BLaER1 (cell line): ENCODE results near the gene UPB1.

Experiments
- H3K27ac ChIP-seq: shearing (Covaris generic); formaldehyde crosslinking; 2 replicates; pipeline ENCODE4 v1.8.1; 2022
- H3K27me3 ChIP-seq: shearing (Covaris generic); formaldehyde crosslinking; 2 replicates; pipeline ENCODE4 v1.8.1; 2022
- H3K36me3 ChIP-seq: shearing (Covaris generic); formaldehyde crosslinking; 2 replicates; pipeline ENCODE4 v1.8.1; 2022
- H3K4me1 ChIP-seq: shearing (Covaris generic); formaldehyde crosslinking; 2 replicates; pipeline ENCODE4 v1.8.1; 2022
- H3K4me2 ChIP-seq: shearing (Covaris generic); formaldehyde crosslinking; 2 replicates; pipeline ENCODE4 v1.8.1; 2022
- H3K4me3 ChIP-seq: shearing (Covaris generic); formaldehyde crosslinking; 2 replicates; pipeline ENCODE4 v1.8.1; 2022
- H3K9ac ChIP-seq: shearing (Covaris generic); formaldehyde crosslinking; 2 replicates; pipeline ENCODE4 v1.8.1; 2022
- H3K9me3 ChIP-seq: shearing (Covaris generic); formaldehyde crosslinking; 2 replicates; pipeline ENCODE4 v1.8.1; 2022
- H4K20me1 ChIP-seq: shearing (Covaris generic); formaldehyde crosslinking; 2 replicates; pipeline ENCODE4 v1.8.1; 2022
- Cebpa-rat ChIP-seq: shearing (Covaris generic); IDR thresholded peaks from 2 replicates; pipeline ENCODE4 v1.8.1; 2022

The UPB1 gene

DNA sequence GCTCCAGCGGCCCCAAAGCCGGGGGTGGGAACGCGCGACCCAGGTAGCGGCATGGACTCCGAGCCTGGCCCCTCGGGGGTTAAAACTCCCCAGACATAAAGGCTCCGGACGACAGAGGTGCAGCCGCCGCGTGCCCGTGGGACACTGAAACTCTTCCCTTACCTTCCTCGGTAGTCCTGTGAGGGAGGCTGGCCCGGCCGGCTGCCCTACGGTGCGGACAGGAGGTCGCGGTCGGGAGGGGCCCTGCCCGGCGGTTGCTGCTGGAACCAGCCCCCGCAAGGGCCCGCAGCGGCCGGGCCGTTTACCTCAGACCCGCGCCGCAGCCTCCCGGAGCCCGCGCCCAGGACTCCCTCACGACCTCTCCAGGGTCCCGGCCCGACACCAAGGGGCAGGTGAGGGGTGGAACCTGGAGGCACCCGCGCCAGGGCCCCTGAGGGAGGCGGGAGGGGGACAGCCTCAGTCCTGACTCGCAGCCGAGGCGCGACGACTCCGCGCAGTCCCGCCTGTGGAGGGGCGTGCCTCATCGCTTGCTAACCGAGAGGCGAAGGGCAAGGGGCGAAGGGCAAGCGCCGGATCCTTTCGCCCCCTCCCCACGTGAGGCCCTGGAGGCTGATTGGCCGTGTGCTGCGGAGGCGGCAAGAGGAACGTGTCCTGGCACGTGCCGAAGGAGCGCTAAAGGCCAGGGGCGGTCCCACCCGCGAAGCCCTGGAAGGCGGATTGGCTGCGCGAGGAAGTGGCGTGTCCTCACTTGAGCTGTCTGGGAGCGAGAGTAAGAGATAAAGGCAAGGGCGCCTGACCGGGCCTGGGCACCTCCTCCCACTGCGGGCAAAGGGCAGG, at the start of gene UPB1:
Gene UPB1 (plus strand): TSS at position 805 of the 837 bp plus-strand sequence. CDS start 72 bp downstream, outside the sequence.
- no peak within 1 kb of the TSS for H3K4me3 ChIP-seq
- no peak within 1 kb of the TSS for H3K9ac ChIP-seq
- no peak within 1 kb of the TSS for H3K27ac ChIP-seq
- H4K20me1 ChIP-seq, result no peaks in the 10 kb centered on the region
- H3K9me3 ChIP-seq, result peaks cover 10% of the 10 kb centered on the region; the same call in 1 of the 2 replicates
- TF ChIP-seq Cebpa-rat, result no peak
- no peaks in the 10 kb centered on the region for H3K36me3 ChIP-seq
- no peak within 1 kb of the TSS for H3K4me2 ChIP-seq
- H3K27me3 ChIP-seq, result no peaks in the 10 kb centered on the region
- peaks cover 16% of the 10 kb centered on the region for H3K4me1 ChIP-seq

DNA sequence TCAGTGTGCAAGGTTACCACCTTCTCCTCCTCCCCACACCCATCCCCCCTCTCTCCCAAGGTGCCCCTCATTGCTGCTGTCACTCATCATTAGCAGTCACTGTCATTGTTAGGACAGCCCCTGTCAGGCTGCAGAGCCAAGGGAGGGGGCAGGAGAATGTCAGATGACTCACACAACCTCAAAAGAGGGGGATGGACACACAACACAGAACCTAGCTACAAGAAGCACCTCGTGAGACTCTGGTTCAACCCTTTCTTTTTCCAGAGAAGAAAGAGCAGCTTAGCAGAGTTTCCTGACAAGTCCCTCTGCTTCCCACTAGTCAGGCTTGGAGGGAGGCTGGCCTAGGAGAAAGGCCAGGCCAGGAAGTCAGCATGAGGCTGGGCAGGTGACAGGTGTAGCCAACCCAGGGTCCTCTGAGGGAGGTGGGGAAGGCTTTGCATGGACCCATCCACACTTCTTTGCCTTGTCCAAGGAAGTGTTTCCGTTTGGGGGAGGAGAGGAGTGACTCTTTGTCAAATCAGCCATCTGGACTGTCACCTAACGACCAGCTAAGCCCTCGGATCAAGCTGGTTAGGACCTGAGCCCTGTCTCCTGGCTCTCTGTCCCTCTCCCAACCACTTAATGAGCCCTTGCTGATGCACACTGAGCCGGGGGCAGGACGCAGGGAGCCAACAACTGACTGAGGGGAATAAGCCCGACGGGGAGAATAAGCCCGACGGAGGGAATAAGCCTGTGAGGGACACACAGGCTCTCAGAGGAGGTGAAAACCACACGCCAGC, 49.5 kb upstream of the UPB1 start:
- Histone ChIP-seq H3K36me3 (no peaks in the 10 kb centered on the region), H3K27ac (peak overlapping the region; percentile 7), H3K27me3 (no peaks in the 10 kb centered on the region), H3K4me2 (peak overlapping the region; percentile 68), H3K4me3 (no peak overlapping the region), H3K9me3 (no peaks in the 10 kb centered on the region), H3K9ac (no peak overlapping the region), H3K4me1 (peaks cover 68% of the 10 kb centered on the region), H4K20me1 (no peaks in the 10 kb centered on the region)
- no peak for TF ChIP-seq Cebpa-rat

DNA sequence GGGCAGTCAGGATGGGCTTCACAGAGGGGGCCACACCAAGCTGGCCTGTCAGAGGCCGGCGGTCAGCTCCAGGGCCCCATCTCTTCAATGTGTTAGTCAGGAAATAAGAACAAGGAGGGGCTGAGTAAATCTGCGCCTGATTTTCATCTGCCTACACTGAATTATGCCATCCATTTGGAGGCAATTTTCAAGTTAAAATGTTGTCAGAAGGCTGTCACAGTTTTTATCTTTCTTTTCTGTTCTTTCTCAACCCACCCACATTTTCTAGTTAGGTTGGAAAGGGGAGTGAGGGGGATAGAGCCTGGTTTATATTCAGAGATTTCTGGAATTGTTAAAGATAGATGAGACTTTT, 48.9 kb upstream of the UPB1 start:
- H3K4me2 ChIP-seq, result no peak overlapping the region

DNA sequence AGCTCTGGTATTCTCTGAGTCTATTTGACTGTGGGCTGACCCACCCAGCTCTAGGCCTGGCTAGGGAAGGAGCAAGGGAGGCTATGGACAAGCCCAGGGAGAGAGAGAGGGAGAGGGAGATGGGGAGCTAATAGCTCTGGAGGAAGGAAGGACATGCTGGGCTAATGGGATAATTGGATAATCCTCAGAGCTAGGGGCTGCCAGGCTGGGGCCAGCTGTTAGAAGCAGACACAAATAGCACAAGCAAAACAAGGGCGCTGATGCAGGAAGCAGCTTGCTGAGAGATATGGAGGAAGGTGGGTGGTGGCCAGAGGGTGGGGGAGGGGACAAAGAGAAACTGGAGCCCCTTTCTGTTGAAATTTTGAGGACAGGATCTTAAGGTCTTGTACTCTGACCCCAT, 44.5 kb upstream of the UPB1 start:
- no peak overlapping the region for H3K4me3 ChIP-seq
- peaks cover 25% of the 10 kb centered on the region for H3K4me1 ChIP-seq
- H3K36me3 ChIP-seq, result no peaks in the 10 kb centered on the region
- H3K27me3 ChIP-seq, result no peaks in the 10 kb centered on the region
- H3K9ac ChIP-seq, result no peak overlapping the region
- no peak for TF ChIP-seq Cebpa-rat
- no peaks in the 10 kb centered on the region for H4K20me1 ChIP-seq
- peak overlapping the region; percentile 67 for H3K4me2 ChIP-seq
- 0 out of 2 replicates have a peak, but pooled peaks cover 4% of the 10 kb centered on the region for H3K9me3 ChIP-seq
- peak overlapping the region; percentile 76 for H3K27ac ChIP-seq

More for the DNA sequence above, 48.9 kb upstream of the UPB1 start:
- no peaks in the 10 kb centered on the region for H3K36me3 ChIP-seq
- no peaks in the 10 kb centered on the region for H4K20me1 ChIP-seq
- TF ChIP-seq Cebpa-rat, result no peak
- H3K9me3 ChIP-seq, result no peaks in the 10 kb centered on the region
- no peak overlapping the region for H3K4me3 ChIP-seq
- no peak overlapping the region for H3K9ac ChIP-seq
- H3K4me1 ChIP-seq, result peaks cover 68% of the 10 kb centered on the region
- H3K27ac ChIP-seq, result no peak overlapping the region
- H3K27me3 ChIP-seq, result no peaks in the 10 kb centered on the region

DNA sequence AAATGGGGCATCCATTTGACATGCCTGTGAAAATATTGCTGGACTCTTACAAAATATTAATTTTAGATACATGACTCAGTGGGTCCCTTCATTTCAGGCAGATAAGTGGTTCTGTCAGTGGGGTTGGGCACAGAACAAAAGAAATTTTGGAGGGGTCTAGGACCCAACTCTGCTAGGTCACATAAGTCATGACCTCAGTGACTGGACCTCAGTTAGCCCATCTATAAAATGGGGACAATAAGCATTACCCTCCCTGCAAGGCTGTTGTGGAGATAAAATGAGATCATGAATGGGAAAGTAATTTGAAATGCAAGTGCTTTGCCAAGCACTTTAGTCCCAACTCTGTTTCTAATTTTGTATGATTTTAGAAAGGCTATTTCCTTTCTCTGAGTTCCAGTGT, 44.0 kb upstream of the UPB1 start:
- peaks cover 22% of the 10 kb centered on the region for H3K4me1 ChIP-seq
- H3K27me3 ChIP-seq, result no peaks in the 10 kb centered on the region
- H3K9ac ChIP-seq, result no peak overlapping the region
- H3K27ac ChIP-seq, result peak overlapping the region; percentile 76; the same call in 1 of the 2 replicates
- H3K36me3 ChIP-seq, result no peaks in the 10 kb centered on the region
- H3K4me3 ChIP-seq, result no peak overlapping the region
- no peaks in the 10 kb centered on the region for H4K20me1 ChIP-seq
- H3K9me3 ChIP-seq, result 0 out of 2 replicates have a peak, but pooled peaks cover 4% of the 10 kb centered on the region
- no peak for TF ChIP-seq Cebpa-rat
- H3K4me2 ChIP-seq, result peak overlapping the region; percentile 67

DNA sequence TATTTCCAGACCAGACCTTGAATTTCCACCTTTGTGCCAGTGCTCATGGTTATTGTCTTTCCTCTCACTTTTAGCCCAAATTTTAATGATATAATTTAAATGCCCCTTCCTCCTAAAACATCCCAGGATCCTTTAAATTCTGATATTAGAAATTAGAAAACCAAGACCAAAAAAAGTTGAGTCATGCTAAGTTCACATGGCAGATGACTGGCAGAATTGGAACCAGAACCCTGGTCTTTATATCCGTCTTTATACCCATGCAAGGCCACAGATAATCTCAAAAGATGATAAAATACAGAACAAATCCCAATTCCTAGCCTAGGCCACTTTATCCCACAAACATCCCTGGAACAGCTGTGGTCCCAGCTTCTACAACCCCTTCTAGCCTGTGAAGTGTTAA, 41.3 kb upstream of the UPB1 start:
- Histone ChIP-seq H3K4me2 (no peak overlapping the region), H3K4me3 (no peak overlapping the region), H3K27me3 (no peaks in the 10 kb centered on the region), H3K9ac (no peak overlapping the region), H3K36me3 (no peaks in the 10 kb centered on the region), H3K27ac (no peak overlapping the region), H3K9me3 (0 out of 2 replicates have a peak, but pooled peaks cover 4% of the 10 kb centered on the region), H4K20me1 (no peaks in the 10 kb centered on the region), H3K4me1 (peaks cover 22% of the 10 kb centered on the region)
- TF ChIP-seq Cebpa-rat, result no peak

DNA sequence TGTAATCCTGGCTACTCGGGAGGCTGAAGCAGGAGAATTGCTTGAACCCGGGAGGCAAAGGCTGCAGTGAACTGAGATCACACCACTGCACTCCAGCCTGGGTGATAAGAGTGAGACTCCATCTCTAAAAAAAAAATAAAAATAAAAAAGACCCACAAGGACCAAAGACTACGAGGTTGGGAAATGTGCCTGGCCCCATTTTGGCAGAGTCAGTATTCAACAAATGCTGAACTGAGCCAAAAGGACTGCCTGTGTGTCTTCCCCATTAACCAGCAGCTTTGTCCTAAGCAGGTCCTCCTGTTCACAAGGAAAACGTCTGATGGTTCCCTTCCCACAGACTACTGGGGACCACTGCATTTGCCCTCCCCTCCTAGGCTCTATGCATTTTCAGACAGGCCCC, 40.1 kb upstream of the UPB1 start:
- Histone ChIP-seq H3K36me3 (no peaks in the 10 kb centered on the region), H3K4me1 (peaks cover 13% of the 10 kb centered on the region), H3K27me3 (no peaks in the 10 kb centered on the region), H3K9ac (no peak overlapping the region), H3K4me2 (no peak overlapping the region), H4K20me1 (no peaks in the 10 kb centered on the region), H3K27ac (no peak overlapping the region), H3K4me3 (no peak overlapping the region), H3K9me3 (0 out of 2 replicates have a peak, but pooled peaks cover 4% of the 10 kb centered on the region)
- TF ChIP-seq Cebpa-rat, result no peak

DNA sequence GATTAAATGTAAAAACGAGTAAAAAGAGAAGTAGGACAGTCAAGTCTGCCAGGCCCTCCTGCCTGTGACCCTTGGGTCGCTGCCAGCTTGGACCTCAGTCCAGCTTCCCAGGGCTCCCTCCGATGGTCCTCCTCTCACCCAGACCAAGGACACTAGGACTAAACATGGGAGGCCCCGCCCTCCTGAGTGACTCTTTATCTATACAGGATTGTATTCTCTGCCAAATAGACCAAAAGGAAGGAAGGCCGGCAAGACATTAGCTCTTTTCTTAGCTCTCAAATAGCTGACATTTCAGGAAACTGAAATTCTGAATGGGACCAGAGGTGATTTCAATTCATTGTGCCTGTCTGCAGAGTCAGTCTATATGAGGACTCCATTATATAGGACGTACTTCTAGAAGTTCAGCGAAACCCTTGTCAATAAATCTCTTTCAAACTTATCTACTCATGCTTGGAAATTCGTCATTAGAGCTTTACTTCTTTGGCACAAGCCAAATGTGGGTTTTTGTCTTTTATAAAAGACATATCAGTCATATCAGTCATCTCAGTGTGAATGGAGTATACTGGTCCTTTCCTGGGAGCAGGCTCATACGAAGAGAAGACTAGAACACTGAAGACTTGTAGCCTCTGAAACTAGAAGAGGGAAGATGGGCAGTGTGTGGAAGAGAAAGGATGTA, 39.2 kb upstream of the UPB1 start:
- Histone ChIP-seq H3K36me3 (no peaks in the 10 kb centered on the region), H3K9ac (no peak overlapping the region), H3K27me3 (no peaks in the 10 kb centered on the region), H3K27ac (no peak overlapping the region), H3K4me1 (peaks cover 4% of the 10 kb centered on the region), H3K4me2 (no peak overlapping the region), H3K4me3 (no peak overlapping the region), H4K20me1 (no peaks in the 10 kb centered on the region), H3K9me3 (0 out of 2 replicates have a peak, but pooled peaks cover 4% of the 10 kb centered on the region)
- no peak for TF ChIP-seq Cebpa-rat

DNA sequence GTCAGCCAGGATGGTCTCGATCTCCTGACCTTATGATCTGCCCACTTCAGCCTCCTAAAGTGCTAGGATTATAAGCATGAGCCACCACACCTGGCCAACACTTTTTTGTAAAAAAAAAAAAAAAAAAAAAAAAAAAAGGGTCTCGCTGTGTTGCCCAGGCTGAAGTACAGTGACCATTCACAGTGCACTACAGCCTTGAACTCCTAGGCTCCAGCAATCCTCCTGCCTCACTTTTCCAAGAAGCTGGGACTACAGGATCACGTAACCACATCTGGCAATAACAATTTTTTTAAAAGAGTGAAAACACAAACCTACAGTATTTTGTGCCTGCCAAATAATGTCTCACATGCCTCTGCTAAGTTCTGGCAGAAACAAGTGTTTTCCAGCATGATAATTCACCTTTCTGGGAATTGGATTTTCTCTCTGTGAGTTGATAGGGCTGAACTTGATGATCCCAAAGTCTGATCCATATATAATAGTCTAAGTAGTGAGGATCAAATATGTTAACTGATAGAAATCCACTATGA, 37.2 kb upstream of the UPB1 start:
- H3K9ac ChIP-seq, result no peak overlapping the region
- H3K36me3 ChIP-seq, result no peaks in the 10 kb centered on the region
- H3K4me3 ChIP-seq, result no peak overlapping the region
- no peaks in the 10 kb centered on the region for H4K20me1 ChIP-seq
- TF ChIP-seq Cebpa-rat, result no peak
- H3K27me3 ChIP-seq, result no peaks in the 10 kb centered on the region
- H3K4me2 ChIP-seq, result no peak overlapping the region
- H3K4me1 ChIP-seq, result no peaks in the 10 kb centered on the region
- H3K9me3 ChIP-seq, result no peaks in the 10 kb centered on the region
- no peak overlapping the region for H3K27ac ChIP-seq
